GM12873 (cell line): ENCODE data around the gene CARD6.

Experiments used
- TF ChIP-seq, protein P1 (sequence below): IDR thresholded peaks from 2 replicates; pipeline ENCODE4 v1.5.1; 2012; ENCODE audit warnings: low read depth, mild to moderate bottlenecking, moderate library complexity, low read length, control low read depth; ENCODE audit not compliant: insufficient read depth; ENCODE audit errors: missing control alignments

The CARD6 gene

DNA sequence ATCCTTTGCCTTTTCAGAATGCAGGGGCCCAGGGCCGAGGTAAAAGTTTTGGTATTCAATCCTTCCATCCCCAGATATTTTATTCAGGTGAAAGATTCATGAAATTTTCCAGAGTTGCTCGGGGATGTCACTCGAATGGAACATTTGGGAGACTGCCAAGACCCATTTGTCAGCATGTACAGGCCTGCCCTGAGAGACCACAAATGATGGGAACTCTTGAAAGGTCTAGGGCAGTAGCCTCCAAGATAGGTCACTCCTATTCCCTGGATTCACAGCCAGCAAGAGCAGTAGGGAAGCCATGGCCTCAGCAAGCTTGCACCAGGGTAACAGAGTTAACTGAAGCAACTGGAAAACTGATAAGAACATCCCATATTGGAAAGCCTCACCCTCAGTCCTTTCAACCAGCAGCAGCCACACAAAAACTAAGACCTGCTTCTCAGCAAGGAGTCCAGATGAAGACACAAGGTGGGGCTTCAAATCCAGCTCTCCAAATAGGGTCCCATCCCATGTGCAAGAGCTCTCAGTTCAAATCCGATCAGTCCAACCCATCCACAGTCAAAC lies 12.5 kb downstream of the CARD6 start:
- TF ChIP-seq, protein P1, sequence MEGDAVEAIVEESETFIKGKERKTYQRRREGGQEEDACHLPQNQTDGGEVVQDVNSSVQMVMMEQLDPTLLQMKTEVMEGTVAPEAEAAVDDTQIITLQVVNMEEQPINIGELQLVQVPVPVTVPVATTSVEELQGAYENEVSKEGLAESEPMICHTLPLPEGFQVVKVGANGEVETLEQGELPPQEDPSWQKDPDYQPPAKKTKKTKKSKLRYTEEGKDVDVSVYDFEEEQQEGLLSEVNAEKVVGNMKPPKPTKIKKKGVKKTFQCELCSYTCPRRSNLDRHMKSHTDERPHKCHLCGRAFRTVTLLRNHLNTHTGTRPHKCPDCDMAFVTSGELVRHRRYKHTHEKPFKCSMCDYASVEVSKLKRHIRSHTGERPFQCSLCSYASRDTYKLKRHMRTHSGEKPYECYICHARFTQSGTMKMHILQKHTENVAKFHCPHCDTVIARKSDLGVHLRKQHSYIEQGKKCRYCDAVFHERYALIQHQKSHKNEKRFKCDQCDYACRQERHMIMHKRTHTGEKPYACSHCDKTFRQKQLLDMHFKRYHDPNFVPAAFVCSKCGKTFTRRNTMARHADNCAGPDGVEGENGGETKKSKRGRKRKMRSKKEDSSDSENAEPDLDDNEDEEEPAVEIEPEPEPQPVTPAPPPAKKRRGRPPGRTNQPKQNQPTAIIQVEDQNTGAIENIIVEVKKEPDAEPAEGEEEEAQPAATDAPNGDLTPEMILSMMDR: no peak

DNA sequence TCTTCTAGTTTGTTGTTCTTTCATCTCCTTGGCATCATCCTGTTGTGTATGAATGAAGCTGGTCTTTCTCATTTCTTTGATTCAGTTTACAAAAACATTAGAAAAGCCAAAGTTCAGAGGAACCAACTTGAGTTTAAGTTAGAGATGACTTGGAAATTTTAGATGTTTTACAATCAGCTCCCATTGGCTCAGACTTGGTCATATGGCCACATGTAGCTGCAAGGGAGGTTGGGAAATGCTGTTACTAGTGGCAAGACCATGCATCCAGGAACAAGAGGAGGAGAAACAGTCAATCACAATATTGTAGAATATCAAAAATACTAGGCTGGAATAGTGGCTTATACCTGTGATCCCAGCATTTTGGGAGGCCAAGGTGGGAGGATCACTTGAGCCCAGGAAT lies 19.5 kb downstream of the CARD6 start:
- TF ChIP-seq, protein P1: no peak

DNA sequence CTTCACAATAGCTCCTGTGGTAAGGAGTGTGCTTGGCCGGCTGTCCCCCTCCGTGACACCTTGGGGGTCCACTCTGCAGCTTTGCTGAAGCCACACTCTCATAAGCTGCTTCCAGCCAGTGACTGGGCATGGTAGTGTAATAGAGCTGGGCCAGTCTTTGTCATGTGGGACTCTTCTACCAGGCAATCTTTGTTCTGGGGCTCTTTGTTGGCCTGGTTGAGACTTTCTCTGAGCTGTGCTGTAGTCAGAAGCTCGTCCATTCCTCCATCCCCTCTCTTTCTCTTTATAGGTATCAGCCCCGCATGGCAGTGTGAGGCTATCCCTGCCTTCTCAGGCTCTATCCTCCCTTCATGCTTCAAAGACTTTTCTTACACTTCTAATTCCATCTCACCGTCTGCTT lies 25.7 kb downstream of the CARD6 start:
- TF ChIP-seq, protein P1: no peak

DNA sequence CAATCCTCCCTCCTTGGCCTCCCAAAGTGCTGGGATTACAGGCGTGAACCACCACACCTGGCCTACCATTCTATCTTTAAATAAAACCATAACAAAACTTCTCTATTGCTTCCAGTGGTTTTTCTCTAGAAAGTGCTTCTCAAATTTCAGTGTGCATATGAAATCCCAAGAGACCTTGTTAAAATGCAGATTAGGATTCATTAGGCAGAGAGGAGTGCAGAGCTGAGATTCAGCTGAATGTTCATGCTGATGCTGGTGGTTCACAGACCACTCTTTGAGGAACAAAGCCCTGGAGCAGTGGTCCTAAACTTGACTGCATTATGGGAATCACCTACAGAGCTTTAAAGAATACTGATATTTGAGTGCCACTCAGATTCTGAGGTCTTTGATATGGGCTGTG lies 28.2 kb downstream of the CARD6 start:
- TF ChIP-seq, protein P1: no peak

DNA sequence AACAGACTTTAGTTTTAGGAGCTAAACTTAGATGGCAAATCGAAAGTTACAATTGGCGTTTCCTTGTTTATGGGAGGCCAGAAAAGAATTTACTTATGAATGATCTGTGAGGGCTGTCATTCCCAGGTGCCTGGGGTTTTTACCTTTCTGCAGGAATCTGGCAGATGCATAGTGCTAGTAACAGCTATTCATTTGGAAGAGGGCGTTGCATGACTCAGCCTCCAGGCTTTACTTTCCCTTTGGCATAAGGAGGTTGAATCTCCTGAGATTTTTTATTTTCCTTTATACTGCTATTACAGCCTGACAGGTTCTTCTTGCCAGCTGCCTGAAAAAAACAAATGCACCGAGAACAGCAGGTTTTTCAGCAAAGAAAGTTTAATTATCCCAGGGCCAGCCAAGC lies 30.0 kb downstream of the CARD6 start:
- TF ChIP-seq, protein P1: no peak

DNA sequence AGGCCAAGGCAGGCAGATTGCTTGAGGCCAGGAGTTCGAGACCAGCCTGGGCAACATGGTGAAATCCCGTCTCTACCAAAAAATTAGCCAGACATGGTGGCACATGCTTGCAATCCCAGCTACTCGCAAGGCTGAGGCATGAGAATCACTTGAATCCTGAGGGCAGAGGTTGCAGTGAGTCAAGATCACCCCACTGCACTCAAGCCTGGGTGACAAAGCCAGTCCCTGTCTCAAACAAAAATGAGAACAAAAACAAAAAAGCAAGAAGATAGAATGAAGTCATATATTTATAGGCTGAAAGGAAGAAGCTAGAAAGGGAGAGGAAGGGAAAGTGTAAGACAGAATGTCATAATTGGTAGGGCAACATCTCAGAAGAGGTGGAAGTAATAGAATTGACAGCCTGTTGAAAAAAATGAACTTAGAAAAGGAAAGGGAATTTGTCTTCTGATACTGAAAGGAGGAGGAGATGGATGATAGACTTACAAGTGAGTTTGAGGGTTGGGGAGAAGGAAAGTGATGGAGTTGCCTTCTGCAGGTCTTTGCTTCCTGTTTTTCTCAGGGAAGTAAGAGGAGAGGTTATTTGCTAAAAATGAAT lies 32.2 kb downstream of the CARD6 start:
- TF ChIP-seq, protein P1: no peak

DNA sequence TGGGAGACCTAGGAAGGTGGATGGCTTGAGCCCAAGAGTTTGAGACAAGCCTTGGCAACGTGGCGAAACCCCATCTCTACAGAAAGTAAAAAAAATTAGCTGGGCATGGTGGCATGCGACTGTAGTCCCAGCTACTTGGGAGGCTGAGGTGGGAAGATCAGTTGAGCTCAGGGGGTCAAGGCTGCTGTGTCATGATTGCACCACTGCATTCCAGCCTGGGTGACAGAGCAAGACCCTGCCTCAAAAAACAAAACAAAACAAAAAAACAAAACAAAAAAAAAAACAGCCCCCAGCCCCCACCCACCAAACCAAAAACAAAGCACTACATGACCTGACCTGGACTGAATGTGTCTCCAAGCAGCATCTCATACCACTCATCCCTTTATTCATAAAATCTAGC lies 34.8 kb downstream of the CARD6 start:
- TF ChIP-seq, protein P1: no peak
